Femur (tissue), 1 donor: Measurements from ENCODE around the gene KRT31.
"Not testable (repeated sequence)": the region's sequence is repeated elsewhere in the genome, so short reads cannot be mapped to it uniquely, and the experiment has no call there.

ENCODE experiments used
- DNase-seq: peaks from one replicate; pipeline ENCODE4 v3.0.0-alpha.2; 2017

Gene KRT31

GRCh38 chr17:41383690-41384089, 13.7 kb downstream of the KRT31 start:
- no peak for DNase-seq

GRCh38 chr17:41382394-41382793, 15.0 kb downstream of the KRT31 start:
- DNase-seq: no peak

- not testable (repeated sequence) for DNase-seq
Observed at GRCh38 chr17:41381943-41382342, 15.5 kb downstream of the KRT31 start, which contains the start of gene KRT34. KRT34 (minus strand) TSS chr17:41382306; CDS start chr17:41382246, 60 bp downstream.

GRCh38 chr17:41380091-41380490, 17.3 kb downstream of the KRT31 start:
- not testable (repeated sequence) for DNase-seq

- no peak for DNase-seq
Observed at GRCh38 chr17:41377546-41377945, 19.9 kb downstream of the KRT31 start.

GRCh38 chr17:41369713-41370112, 27.7 kb downstream of the KRT31 start, which contains the start of gene KRT33B:
KRT33B (minus strand) TSS chr17:41369813; CDS start chr17:41369750, 63 bp downstream.
- DNase-seq: no peak

GRCh38 chr17:41369023-41369422, 28.4 kb downstream of the KRT31 start:
- no peak for DNase-seq

GRCh38 chr17:41367426-41368075, 29.9 kb downstream of the KRT31 start:
- no peak for DNase-seq

- no peak for DNase-seq
Observed at GRCh38 chr17:41366070-41366469, 31.3 kb downstream of the KRT31 start.

GRCh38 chr17:41363881-41364280, 33.5 kb downstream of the KRT31 start:
- DNase-seq: no peak

- DNase-seq: no peak
Observed at GRCh38 chr17:41360296-41360995, 37.0 kb downstream of the KRT31 start.

- DNase-seq: no peak
Observed at GRCh38 chr17:41354536-41354935, 42.9 kb downstream of the KRT31 start.

- DNase-seq: no peak
Observed at GRCh38 chr17:41352597-41353366, 44.6 kb downstream of the KRT31 start.

- DNase-seq: no peak
Observed at GRCh38 chr17:41351177-41351576, 46.2 kb downstream of the KRT31 start.

GRCh38 chr17:41350381-41350878, 47.0 kb downstream of the KRT31 start, which contains the start of gene KRT33A:
KRT33A (minus strand) TSS chr17:41350828; CDS start chr17:41350767, 61 bp downstream.
- DNase-seq: not testable (repeated sequence)

GRCh38 chr17:41347869-41348760, 49.3 kb downstream of the KRT31 start:
- no peak for DNase-seq

- not testable (repeated sequence) for DNase-seq
Observed at GRCh38 chr17:41346421-41346820, 51.0 kb downstream of the KRT31 start.

- no peak for DNase-seq
Observed at GRCh38 chr17:41345992-41346391, 51.4 kb downstream of the KRT31 start.
